HG02943 (cell line): ENCODE measurements around the gene DDI2.
"Not testable (repeated sequence)": the region's sequence is repeated elsewhere in the genome, so short reads cannot be mapped to it uniquely, and the experiment has no call there.

Source experiments
- ATAC-seq: cut with Tn5 transposase; IDR thresholded peaks from one replicate; pipeline ENCODE4 v1.9.1; 2021; ENCODE audit warnings: mild to moderate bottlenecking, low read depth, moderate library complexity; ENCODE audit not compliant: unreplicated experiment

Gene DDI2

DNA sequence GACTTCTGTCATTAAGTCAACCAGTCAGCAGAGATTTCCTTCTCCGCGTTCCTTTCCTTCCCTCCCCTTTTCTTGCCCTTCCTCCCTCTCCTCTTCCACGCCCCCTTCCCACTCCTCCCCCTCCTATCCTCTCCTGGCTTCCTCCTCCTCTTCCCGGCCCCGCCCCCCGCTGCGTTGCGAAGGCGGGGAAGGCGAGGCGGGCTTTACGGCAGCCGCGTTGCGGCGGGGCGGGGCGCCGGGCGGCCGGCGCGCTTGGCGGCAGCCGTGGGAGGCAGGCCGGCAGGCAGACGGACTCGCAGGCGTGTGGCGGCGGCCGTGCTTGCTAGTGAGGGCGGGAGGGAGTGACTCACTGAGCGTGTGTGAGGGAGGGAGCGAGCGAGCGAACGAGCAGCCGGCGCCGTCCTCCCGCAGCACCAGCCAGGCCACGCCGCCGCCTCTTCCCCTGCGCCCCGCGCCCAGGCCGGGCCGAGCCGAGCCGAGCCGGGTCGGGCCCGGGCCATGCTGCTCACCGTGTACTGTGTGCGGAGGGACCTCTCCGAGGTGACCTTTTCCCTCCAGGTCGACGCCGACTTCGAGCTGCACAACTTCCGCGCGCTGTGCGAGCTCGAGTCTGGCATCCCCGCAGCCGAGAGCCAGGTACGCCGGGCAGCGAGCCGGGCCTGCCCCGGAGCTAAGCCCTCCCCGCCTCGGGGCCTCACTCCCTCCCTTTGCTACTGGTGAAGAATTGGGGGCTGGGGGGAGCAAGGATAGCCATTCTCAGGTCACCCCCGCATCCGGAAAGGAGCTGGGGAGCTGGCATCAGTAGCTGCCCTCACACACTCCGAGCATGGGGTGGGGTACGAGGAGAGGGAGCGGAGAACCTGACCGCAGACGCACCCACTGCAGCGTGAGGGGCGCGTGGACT lies at the start of gene DDI2:
DDI2 (plus strand) TSS at position 286 of the 904 bp plus-strand sequence; CDS start at position 499, 213 bp downstream.
- peak; percentile 54 for ATAC-seq

DNA sequence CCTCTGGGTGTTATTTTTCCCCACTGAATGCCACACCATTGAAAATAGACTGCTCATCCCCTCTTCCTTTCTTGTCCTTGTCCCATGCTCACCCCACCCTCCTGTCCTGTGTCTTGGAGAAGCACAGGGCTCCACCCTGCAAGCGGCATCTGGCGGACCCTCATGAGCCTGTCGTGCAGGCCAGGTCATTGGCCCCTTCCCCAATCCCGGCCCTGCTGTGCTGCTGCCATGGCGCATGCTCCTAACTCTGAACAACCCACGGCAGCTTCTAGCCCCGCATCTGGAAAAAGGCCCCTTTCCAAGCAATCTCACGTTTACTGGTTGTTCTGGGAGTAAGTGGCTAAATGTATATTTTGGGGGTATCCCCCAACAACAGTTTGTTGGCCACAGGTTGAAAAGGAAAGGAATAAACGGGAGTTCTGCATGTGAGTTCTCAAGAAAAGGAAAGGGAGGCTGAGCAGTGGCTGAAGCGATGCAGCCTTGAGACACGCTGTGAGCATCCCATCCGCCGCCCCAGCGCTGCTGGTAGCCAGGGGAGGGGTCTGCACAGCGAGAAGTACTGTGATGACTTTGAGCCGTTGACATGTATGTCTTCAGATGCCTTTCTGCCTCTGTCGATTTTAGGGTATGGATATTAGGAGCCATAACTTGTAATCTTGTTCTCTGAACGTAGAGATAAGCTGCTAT lies 48.7 kb upstream of the DDI2 start:
- ATAC-seq: no peak

DNA sequence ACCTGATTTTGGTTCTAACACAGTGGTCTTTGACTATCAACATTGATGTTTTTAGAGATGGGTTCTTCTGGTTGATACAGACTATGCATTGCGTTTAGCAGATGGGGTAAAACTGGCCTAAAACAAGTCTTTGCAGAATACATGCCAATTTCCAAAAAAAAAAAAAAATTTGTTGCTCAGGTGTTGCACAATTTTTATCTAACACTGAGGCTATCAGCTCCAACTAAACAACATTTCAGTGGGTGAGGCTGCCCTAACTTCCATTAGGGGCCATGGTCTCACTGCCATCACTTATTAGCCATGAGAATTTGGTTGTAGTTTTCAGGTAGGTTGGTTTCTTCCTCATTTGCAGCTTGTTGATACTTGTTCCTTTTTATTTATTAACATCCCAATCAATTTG lies 46.4 kb upstream of the DDI2 start:
- no peak for ATAC-seq

- no peak for ATAC-seq
Measured at GRCh38 chr1:15571266-15571665, 46.0 kb upstream of the DDI2 start.

DNA sequence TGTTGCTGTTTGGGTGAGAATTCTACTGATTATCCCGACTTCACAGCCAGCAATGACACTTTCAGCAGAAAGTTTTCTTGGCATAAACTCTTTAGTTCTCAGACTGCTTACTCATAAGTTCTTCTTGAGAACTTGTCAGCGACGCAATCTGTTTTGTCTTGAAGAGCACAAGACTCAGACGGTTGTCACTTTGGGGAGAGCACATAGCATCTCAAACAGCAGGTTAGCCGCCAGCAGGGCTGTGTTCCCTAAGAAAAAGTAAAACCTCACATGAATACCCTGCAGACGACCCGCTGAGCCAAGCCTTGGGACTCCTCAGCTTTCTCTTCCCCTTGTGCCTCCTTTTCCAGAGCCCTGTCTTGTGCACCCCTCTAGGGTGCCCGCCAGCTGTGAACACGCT lies 43.8 kb upstream of the DDI2 start:
- ATAC-seq: no peak

GRCh38 chr1:15574741-15575140 lies 42.5 kb upstream of the DDI2 start:
- no peak for ATAC-seq

- no peak for ATAC-seq
Measured at GRCh38 chr1:15575549-15576150, 41.6 kb upstream of the DDI2 start.

GRCh38 chr1:15577691-15578090 lies 39.6 kb upstream of the DDI2 start:
- no peak for ATAC-seq

GRCh38 chr1:15578921-15579682 lies 38.2 kb upstream of the DDI2 start:
- ATAC-seq: no peak

- ATAC-seq: no peak
Measured at GRCh38 chr1:15579683-15580047, 37.6 kb upstream of the DDI2 start.

DNA sequence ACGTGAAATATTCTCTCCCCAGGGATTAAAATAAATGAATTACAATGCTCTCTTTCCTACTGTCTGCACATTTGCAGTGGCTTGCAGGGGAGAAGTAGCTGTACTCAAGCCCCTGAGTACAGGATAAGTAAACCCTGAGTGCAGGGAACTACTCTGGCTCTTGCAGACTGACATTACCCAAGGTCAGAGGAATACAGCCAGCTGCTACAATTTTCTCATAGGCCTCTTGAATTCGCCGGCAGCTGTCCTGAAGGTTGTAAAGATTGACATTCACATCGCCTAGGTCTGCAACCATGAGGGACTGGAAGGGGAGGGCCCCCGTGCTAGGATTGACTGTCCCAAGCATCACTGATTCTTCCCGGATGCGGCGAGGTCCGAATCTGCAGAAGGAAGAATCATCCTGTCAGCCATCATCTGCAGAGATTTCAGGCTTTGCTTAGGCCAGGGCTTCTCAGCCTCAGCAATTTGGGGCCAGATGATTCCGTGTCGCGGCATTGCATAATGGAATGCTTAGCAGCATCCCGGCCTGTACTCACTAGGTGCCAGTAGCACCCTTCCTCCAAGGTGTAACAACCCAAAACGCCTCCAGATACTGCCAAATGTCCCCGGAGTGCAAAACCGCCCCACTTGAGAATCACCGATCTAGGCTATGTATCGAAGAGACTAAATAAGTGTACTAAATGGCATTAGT lies 34.1 kb upstream of the DDI2 start:
- ATAC-seq: no peak

DNA sequence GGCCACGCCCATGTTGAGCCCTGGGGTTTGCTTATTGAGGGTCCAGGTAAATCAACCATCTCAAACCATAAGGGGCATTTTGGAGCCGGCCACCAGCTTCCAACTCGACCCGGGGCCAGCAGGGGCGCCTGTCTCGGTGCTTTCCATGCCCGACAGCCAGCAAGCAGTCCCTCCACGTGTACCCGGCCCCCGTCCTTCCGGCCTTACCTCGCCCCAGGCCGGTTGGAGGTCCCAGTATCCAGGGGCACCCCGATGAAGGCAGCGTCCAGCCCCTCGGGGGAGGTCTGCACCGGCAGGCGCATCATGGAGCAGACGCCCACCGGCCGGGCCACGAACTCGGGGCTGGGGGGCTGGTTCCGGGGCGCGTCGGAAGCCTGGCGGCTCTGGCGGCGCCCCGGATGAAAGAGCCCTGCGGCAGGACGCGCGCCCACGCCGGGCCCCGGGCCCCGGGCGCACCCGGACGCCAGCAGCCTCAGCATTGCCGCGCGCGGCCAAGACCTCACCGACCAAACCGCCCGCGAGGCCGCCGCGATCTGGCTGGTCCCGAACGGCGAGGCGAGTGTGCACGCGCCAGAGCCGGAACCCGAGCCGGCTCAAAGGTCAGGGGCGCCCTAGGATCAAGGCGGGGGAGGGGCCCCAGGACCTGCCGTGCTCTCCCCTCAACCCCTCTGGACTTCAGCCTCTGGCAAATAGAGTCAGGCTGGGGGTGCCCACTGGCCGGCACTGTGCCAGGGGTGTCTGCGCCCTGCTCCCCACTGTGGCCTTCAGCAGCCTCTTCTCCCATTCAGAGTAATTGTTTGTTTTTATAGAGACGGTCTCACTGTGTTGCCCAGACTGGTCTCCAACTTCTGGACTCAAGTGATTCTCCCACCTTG lies 32.5 kb upstream of the DDI2 start, which contains the start of gene AGMAT:
AGMAT (minus strand) TSS at position 563 of the 875 bp plus-strand sequence; CDS start at position 479, 84 bp downstream.
- ATAC-seq: no peak

DNA sequence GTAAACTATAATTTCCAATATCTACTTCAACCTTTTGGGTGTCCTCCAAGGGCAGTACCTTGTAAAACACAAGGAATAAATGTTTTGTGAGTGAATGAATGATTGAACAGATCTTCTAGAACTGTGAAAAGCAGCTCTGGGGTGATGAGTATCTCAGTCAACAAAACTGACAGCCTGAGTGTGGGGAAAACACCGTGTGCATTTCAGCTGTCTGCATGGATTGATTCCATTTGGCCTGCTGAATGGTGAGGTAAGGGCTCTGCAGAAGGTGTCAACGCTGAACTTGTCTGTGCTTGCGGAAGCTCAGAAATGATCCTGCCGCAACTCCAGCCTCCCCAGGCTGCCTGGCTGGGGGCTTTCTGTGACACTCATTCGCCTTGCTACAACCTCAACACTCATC lies 25.0 kb upstream of the DDI2 start:
- ATAC-seq: no peak

DNA sequence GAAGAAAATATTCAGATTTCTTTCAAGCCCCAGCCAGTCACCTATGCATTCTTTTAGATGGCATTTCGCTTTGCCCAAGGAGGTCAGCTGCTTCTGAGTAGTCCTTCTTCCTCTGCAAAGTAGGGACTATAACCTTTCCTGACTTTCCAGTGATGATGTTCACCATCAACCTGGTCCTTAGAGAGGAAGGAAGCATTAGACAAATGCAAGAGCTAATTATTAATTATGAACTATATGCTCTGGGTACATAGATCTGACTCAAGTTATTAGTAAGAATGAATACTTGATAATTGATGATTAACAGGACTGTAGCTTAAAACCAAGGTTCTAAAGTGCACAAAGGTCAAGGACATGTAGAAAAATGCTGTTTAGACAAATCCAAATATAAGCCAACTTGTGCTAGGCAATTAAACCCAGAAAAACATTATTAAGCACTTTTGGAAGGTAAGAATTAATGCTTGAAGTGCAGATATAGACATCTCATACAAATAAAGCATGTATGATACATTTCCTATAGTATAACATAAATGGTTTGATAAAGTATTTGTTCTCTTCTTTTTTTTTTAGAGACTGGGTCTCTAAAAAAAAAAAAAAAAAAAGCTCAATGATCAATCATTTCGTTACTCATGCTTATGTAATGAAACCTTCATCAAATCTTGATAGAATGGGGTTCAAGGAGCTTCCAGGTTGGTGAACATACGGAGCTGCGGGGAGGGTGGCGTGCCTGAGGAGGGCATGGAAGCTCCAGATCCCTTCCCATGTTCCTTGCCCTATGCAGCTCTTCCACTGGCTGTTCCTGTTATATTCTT lies 21.2 kb upstream of the DDI2 start:
- no peak for ATAC-seq

- no peak for ATAC-seq
Measured at GRCh38 chr1:15598436-15598835, 18.8 kb upstream of the DDI2 start.

- peak; percentile 89 for ATAC-seq
Measured at GRCh38 chr1:15603050-15603965, 13.9 kb upstream of the DDI2 start.

GRCh38 chr1:15603966-15604282 lies 13.3 kb upstream of the DDI2 start:
- ATAC-seq: not testable (repeated sequence)
